Measurements from ENCODE around the gene ATP2C2. TPM values are rescaled to one million over a fixed set of nuclear protein-coding genes. Genes with fewer than 3 reads are reported as not detected.
"Not testable (repeated sequence)": the region's sequence is repeated elsewhere in the genome, so short reads cannot be mapped to it uniquely, and the experiment has no call there.

The ATP2C2 gene
- total RNA-seq, 1 experiment from 2014 or later: 4.3 TPM

GRCh38 chr16:84450176-84450865, 82.0 kb downstream of the ATP2C2 start:
- H3K9me3 Mint-ChIP-seq: no peaks in the 10 kb centered on the region
- TF ChIP-seq RORB (CRISPR knock-in tag; IDR thresholded peaks at IDR 0.05): no peak
- CTCF ChIA-PET: no interaction called here
- H3K27ac Mint-ChIP-seq: 0 out of 2 replicates have a peak overlapping the region, but pooled peaks have one; percentile 19
- H3K4me3 Mint-ChIP-seq: no peak overlapping the region
- H3K36me3 Mint-ChIP-seq: no peaks in the 10 kb centered on the region
- ATAC-seq (no peak), DNase-seq (ENCODE audit: low spot score) (no peak)
- H3K4me1 Mint-ChIP-seq: no peaks in the 10 kb centered on the region
- no peaks in the 10 kb centered on the region for H3K27me3 Mint-ChIP-seq (ENCODE audit: low read depth)
- POLR2A ChIA-PET: no interaction called here

GRCh38 chr16:84451010-84451676, 82.8 kb downstream of the ATP2C2 start:
- H3K36me3 Mint-ChIP-seq; H3K9me3 Mint-ChIP-seq; ATAC-seq; H3K4me3 Mint-ChIP-seq; H3K4me1 Mint-ChIP-seq; POLR2A ChIA-PET; CTCF ChIA-PET; H3K27ac Mint-ChIP-seq; H3K27me3 Mint-ChIP-seq (ENCODE audit: low read depth); DNase-seq (ENCODE audit: low spot score): not testable (repeated sequence)

- CTCF ChIA-PET: no interaction called here
- POLR2A ChIA-PET: no interaction called here
- no peak overlapping the region for H3K4me3 Mint-ChIP-seq
Observed at GRCh38 chr16:84451781-84452180, 83.4 kb downstream of the ATP2C2 start.

GRCh38 chr16:84453061-84453752, 84.9 kb downstream of the ATP2C2 start:
- ATAC-seq: no peak
- no peaks in the 10 kb centered on the region for H3K36me3 Mint-ChIP-seq
- H3K9me3 Mint-ChIP-seq: no peaks in the 10 kb centered on the region
- no peak overlapping the region for H3K27ac Mint-ChIP-seq
- no peaks in the 10 kb centered on the region for H3K27me3 Mint-ChIP-seq (ENCODE audit: low read depth)
- no peak for TF ChIP-seq ZNF396 (CRISPR knock-in tag; IDR thresholded peaks at IDR 0.05; ENCODE audit: borderline replicate concordance)
- no peak for TF ChIP-seq RORB (CRISPR knock-in tag; IDR thresholded peaks at IDR 0.05)
- no peak for TF ChIP-seq HMGXB4 (CRISPR knock-in tag; IDR thresholded peaks at IDR 0.05)
- no peak for TF ChIP-seq NFYB (CRISPR knock-in tag; conservative IDR thresholded peaks at IDR 0.05; ENCODE audit: low read depth)
- TF ChIP-seq PREB (CRISPR knock-in tag; IDR thresholded peaks at IDR 0.05; ENCODE audit: borderline replicate concordance): no peak
- TF ChIP-seq E2F1 (CRISPR knock-in tag; IDR thresholded peaks at IDR 0.05): no peak
- TF ChIP-seq JUN (CRISPR knock-in tag; IDR thresholded peaks at IDR 0.05): no peak
- no peak for TF ChIP-seq FOXJ3 (CRISPR knock-in tag; IDR thresholded peaks at IDR 0.05; ENCODE audit: borderline replicate concordance)
- no peak for TF ChIP-seq ZNF317 (CRISPR knock-in tag; IDR thresholded peaks at IDR 0.05; ENCODE audit: borderline replicate concordance, low read depth)
- H3K4me1 Mint-ChIP-seq: no peaks in the 10 kb centered on the region
- no peak overlapping the region for H3K4me3 Mint-ChIP-seq
- ChIA-PET CTCF (interaction anchor here (1.0 to 1.4 kb wide), 3 partner anchors 145 to 496 kb away, joined by 4 to 5 read pairs (median 5); no protein-coding TSS in a partner anchor), POLR2A (no interaction called here)
- DNase-seq (ENCODE audit: low spot score): no peak

More at GRCh38 chr16:84451781-84452180, 83.4 kb downstream of the ATP2C2 start:
- ATAC-seq: no peak
- Mint-ChIP-seq H3K36me3 (no peaks in the 10 kb centered on the region), H3K9me3 (no peaks in the 10 kb centered on the region), H3K27me3 (ENCODE audit: low read depth) (no peaks in the 10 kb centered on the region), H3K27ac (no peak overlapping the region), H3K4me1 (no peaks in the 10 kb centered on the region)
- TF ChIP-seq TEAD1 (CRISPR knock-in tag; IDR thresholded peaks at IDR 0.05) (no peak), ZNF532 (CRISPR knock-in tag; IDR thresholded peaks at IDR 0.05; ENCODE audit: borderline replicate concordance) (no peak), CREB1 (CRISPR knock-in tag; IDR thresholded peaks at IDR 0.05) (no peak), SMAD4 (CRISPR knock-in tag; IDR thresholded peaks at IDR 0.05) (no peak), FOXP1 (CRISPR knock-in tag; IDR thresholded peaks at IDR 0.05; ENCODE audit: borderline replicate concordance) (no peak)
- DNase-seq (ENCODE audit: low spot score): no peak

All from WTC11 (cell line).